Measurements from ENCODE around the gene GCNT2.
"Not testable (repeated sequence)": the region's sequence is repeated elsewhere in the genome, so short reads cannot be mapped to it uniquely, and the experiment has no call there.

GCNT2 gene

DNA sequence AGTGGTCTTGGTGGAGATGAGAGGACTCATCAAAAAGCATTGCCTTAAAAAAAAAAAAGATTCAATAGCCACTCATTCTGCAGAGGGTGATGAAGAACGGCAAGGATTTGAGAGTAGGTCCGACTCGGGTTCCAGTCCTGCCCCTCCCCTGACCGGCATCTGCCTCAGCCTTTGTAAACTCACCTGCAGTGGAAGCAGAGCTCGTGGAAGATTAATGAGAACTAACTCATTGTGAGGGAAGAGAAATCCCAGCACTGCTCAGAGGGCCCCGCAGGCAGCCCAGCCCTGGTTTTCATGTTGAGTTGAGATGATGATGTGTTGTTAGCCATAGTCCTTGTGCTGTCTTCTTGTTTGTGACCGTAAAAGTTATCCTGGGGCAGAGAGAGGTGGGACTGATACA is 59.4 kb downstream of the GCNT2 start:
- DNase-seq (ENCODE audit: low spot score), result no peak

DNA sequence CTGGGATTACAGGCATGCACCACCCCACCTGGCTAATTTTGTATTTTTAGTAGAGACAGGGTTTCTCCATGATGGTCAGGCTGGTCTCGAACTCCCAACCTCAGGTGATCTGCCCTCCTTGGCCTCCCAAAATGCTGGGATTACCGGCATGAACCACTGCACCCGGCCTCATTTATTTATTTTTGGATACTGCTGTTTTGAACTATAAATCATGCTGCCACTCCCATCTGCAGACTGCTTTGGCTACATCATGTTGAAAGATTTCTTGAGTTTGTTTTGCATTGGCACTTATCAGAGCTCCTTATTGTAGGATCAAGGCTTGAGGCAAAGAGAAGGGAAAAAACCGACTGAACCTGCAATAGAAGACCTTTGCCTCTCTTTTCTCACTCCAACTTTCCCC is 60.3 kb downstream of the GCNT2 start:
- not testable (repeated sequence) for DNase-seq (ENCODE audit: low spot score)

GRCh38 chr6:10582774-10583508 is 61.8 kb downstream of the GCNT2 start:
- DNase-seq (ENCODE audit: low spot score), result no peak

DNA sequence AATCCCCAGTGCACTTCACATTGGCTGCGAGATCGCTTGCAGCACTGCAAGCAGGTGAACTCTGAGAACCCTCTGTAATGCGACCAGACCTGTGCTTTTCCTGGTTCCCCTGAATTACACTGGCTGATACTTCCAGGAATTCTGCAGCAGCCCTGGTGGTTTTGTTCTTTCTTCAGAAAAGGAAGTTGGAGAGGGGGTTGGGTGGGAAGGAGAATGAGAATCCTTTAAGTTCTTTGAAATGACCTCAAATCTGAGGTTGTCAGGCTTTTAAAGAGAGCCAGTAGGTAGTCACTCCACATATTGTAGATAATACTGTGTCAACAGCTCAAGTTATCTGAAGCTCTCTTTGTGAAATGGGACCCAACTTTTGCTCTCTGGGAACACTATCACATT is 62.4 kb downstream of the GCNT2 start:
- DNase-seq (ENCODE audit: low spot score), result no peak

DNA sequence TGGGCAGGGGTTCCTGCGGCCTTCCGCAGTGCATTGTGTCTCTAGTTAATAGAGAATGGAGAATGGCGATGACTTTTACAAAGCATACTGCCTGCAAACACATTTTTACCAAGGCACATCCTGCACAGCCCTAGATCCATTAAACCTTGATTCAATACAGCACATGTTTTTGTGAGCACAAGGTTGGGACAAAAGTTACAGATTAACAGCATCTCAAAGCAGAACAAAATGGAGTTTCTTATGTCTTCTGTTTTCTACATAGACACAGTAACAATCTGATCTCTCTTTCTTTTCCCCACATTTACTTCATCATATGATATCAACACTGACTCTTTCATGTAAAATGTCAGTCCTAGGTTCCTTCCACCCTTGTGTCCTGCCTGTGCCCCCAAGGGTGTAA is 63.5 kb downstream of the GCNT2 start:
- DNase-seq (ENCODE audit: low spot score), result no peak

- no peak for DNase-seq (ENCODE audit: low spot score)
These were observed 64.2 kb downstream of the GCNT2 start for GRCh38 chr6:10585209-10585845.

DNA sequence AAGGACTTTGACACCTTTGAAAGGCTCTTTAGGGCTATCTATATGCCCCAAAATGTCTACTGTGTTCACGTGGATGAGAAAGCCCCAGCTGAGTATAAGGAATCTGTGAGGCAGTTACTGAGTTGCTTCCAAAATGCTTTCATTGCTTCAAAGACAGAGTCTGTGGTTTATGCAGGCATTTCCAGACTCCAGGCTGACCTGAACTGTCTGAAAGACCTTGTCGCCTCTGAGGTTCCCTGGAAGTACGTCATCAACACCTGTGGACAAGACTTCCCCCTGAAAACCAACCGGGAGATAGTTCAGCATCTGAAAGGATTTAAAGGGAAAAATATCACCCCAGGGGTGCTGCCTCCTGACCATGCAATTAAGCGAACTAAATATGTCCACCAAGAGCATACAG is 65.2 kb downstream of the GCNT2 start:
- DNase-seq (ENCODE audit: low spot score), result no peak

DNA sequence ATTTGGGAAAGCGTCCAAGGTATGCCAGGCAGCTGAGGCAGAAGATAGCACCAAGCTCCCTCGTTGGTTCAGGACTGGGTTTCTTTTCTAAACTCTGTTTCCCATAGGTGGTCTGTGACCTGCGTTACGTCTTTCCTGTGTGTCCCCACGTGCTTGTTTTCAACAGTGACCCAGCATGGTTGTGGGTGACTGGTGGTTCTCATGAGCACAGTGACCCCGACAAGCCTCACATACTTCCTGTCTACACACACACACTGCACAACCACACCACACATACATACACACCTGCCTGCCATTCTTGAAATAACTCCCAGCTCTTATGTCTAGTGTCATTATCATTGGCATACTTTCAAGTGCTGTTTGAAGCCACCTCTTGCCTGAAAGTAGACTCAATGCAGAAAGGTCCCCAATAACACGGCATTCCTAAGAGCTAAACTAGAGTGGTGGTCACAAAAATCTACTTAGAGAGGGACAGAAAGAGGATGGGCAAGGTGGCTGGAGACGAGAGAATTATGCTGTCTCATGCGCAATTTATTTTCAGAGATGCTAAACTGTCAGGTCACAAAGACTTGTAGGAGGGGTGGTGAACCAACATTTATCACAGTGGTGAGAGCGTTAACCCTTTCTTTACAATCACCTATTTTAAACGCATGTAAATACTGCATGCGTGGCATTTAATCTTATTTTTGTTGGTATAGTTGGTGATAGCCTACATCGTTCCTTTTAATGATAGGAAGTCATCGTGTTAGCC is 66.7 kb downstream of the GCNT2 start:
- no peak for DNase-seq (ENCODE audit: low spot score)

- DNase-seq (ENCODE audit: low spot score), result no peak
These were observed 67.6 kb downstream of the GCNT2 start for GRCh38 chr6:10588562-10589428.

DNA sequence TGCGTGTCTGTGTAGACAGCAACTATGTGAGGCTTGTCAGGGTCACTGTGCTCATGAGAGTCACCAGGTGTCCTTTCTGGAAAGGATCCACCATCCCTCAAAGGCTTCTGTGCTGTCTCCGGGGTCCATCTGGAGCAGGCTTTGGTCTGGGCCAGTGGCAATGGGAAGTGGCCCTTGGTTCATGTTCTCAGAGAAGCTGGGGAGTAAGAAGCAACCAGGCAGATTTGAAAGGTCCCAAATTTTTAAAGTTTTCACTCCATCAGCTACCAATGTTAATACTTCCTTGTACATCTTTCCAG is 68.2 kb downstream of the GCNT2 start:
- no peak for DNase-seq (ENCODE audit: low spot score)

- DNase-seq (ENCODE audit: low spot score), result no peak
These were observed 68.8 kb downstream of the GCNT2 start for GRCh38 chr6:10589983-10590382.

DNA sequence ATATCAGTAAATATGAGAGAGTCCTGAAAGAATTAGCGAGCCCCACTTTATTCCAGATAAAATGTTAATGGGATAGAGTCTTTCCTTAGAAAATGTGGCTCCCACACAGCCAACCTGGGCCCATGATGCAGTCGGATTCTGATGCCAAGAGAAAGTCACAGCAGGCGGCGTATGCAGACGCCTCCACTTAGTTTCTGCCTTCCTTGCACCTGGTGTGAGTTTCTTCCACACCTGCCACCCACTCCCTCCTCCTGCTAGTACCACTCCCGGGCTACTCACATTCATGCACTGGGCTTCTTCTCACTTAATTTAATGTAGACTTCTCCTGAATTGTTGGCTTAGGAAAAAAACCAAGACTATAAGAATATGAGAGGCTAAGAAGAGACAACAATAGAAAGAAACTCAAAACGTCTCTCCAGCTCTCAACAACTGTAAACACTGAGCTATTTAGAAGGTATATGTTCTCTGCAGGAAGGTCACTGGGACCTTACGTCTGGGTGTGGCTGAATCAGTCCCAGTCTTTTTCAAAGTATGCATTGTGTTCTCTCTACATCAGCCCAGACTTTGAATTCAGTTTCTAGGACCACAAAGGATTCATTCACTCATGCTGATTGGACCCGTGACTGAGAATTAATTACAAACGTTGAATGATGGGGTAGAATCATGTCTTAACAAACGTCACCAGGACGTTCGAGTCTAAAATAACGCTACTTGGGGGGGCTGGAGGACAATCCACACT is 70.4 kb downstream of the GCNT2 start:
- no peak for DNase-seq (ENCODE audit: low spot score)

DNA sequence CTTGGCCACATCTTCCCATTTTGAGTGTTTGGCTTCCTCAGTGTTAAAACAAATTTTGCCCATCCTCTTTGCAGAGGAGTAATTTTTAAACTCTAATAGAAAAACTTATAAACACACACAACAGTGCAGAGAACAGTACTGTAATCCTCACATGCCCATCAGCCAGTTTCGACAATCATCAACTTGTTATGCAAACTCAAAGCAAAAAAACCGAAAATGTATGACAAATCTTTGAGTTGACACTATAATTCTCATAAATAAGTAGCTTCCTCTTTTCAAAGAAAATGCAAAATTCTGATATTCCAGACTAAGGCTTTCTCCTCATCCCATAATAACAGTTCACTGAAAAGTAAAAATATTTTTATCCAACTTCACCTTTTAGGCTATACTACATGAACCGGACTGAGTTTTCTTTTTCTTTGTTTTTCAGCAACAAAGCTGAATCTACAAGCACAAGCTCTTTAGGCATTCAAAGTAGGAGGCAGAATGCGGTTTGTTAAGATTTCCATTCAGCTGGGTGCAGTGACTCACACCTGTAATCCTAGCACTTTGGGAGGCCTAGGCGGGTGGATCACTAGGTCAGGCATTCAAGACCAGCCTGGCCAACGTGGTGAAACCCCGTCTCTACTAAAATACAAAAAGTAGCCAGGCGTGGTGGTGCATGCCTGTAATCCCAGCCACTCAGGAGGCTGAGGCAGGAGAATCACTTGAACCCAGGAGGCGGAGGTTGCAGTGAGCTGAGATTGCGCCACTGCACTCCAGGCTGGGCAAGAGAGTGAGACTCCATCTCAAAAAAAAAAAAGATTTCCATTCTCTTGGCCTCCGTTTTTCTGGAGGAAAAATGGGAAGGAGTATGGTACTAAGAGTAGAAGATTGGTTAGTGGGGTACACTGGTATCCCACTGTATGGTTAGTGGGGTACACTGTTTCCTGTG is 74.8 kb downstream of the GCNT2 start:
- DNase-seq (ENCODE audit: low spot score), result no peak

- no peak for DNase-seq (ENCODE audit: low spot score)
These were observed 76.4 kb downstream of the GCNT2 start for GRCh38 chr6:10597499-10598001.

DNA sequence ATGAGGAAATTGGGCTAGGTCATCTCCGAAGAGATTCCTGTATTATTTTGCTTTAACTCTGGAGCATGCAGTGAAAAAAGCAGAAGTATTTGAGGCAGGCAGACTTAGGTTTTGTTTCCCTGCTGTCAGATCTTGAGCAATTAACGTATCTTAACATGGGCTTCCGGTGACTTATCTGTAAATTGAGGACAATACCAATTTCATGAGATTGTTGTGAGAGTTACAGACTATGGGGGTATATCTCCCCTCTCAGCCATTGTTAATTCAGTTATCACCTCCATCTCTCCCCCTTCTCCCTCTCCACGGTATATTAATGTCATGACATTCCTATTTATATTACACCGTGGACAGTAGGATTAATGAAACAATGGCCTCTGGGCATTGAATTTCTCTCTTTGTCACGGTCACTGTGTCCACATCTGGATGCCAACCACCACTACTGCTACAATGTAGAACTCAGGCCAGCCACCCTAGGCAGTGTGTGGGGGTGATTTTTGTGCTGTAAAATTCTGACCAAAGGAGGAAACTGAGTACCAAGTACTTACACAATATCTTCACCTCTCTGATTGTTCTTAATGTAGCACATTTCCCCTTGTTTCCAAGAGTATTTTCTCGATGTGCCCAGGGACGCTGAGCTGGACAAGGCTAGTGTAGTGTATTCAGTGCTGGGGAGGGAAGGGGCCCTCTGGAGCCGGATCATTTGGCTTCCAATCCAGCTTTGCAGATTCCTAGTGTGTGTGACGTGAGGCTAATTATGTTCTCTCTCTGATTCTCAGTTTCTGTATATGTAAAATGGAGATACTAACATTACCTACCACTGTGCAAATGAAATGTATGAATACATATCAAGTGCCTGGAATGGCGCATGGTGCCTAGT is 77.2 kb downstream of the GCNT2 start:
- DNase-seq (ENCODE audit: low spot score), result no peak

GRCh38 chr6:10599046-10599445 is 77.9 kb downstream of the GCNT2 start:
- no peak for DNase-seq (ENCODE audit: low spot score)

- DNase-seq (ENCODE audit: low spot score), result not testable (repeated sequence)
These were observed 79.5 kb downstream of the GCNT2 start for GRCh38 chr6:10600681-10601080.

DNA sequence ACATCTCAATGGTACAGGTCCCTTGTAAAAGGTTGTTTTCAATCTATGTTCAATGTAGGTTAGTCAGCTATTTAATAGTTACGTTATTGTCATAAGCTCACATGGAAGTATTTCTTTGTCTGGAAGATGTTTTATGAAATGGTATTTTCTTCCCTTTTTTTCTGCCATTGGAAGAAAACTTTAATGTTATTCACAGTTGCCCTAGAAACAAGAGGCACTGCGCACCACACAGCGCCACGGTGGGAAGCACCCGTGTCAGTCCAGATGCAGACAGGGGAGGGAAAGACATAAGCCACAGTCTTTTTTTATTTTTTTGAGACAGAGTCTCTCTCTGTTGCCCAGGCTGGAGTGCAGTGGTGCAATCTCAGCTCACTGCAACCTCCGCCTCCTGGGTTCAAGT is 82.1 kb downstream of the GCNT2 start:
- DNase-seq (ENCODE audit: low spot score), result no peak

GRCh38 chr6:10609038-10609437 is 87.9 kb downstream of the GCNT2 start:
- no peak for DNase-seq (ENCODE audit: low spot score)
